Activated T-cell treated with anti-CD3 and anti-CD28 coated beads, Interleukin-2, amount 50 U/mL, for 24 hours (primary cell): ENCODE measurements around the gene NETO2.

Experiments used
- DNase-seq: peaks from one replicate; pipeline ENCODE4 v3.0.0-alpha.2; 2020
- H3K27ac Mint-ChIP-seq: 2 replicates; pipeline ENCODE4 v1.8.0; 2020; ENCODE audit warnings: mild to moderate bottlenecking, mixed read lengths
- H3K27me3 Mint-ChIP-seq: 2 replicates; pipeline ENCODE4 v1.8.0; 2020; ENCODE audit warnings: mixed read lengths
- H3K36me3 Mint-ChIP-seq: 2 replicates; pipeline ENCODE4 v1.8.0; 2020; ENCODE audit warnings: low read depth, mixed read lengths
- H3K4me1 Mint-ChIP-seq: 2 replicates; pipeline ENCODE4 v1.8.0; 2020; ENCODE audit warnings: low read depth, mixed read lengths
- H3K4me3 Mint-ChIP-seq: 2 replicates; pipeline ENCODE4 v1.8.0; 2020; ENCODE audit warnings: mild to moderate bottlenecking, moderate library complexity, mixed read lengths
- H3K9me3 Mint-ChIP-seq: 2 replicates; pipeline ENCODE4 v1.8.0; 2020; ENCODE audit warnings: mixed read lengths

NETO2 gene

GRCh38 chr16:47035436-47035835, 108.3 kb downstream of the NETO2 start:
- Mint-ChIP-seq H3K4me1 (peaks cover 4% of the 10 kb centered on the region), H3K27ac (no peak overlapping the region), H3K36me3 (no peaks in the 10 kb centered on the region), H3K4me3 (no peak overlapping the region), H3K27me3 (peaks cover 9% of the 10 kb centered on the region), H3K9me3 (no peaks in the 10 kb centered on the region)
- no peak for DNase-seq

- Mint-ChIP-seq H3K4me1 (peaks cover 4% of the 10 kb centered on the region), H3K4me3 (no peak overlapping the region), H3K27me3 (peaks cover 9% of the 10 kb centered on the region), H3K9me3 (no peaks in the 10 kb centered on the region), H3K27ac (no peak overlapping the region), H3K36me3 (no peaks in the 10 kb centered on the region)
- no peak for DNase-seq
These were observed 109.3 kb downstream of the NETO2 start for GRCh38 chr16:47034455-47034854.

- Mint-ChIP-seq H3K36me3 (no peaks in the 10 kb centered on the region), H3K9me3 (no peaks in the 10 kb centered on the region), H3K27me3 (peaks cover 8% of the 10 kb centered on the region), H3K4me3 (no peak overlapping the region), H3K27ac (no peak overlapping the region), H3K4me1 (peaks cover 2% of the 10 kb centered on the region)
- DNase-seq, result no peak
These were observed 110.6 kb downstream of the NETO2 start for GRCh38 chr16:47033176-47033575.

GRCh38 chr16:47029724-47030123, 114.0 kb downstream of the NETO2 start:
- DNase-seq, result no peak
- no peaks in the 10 kb centered on the region for H3K4me1 Mint-ChIP-seq
- no peaks in the 10 kb centered on the region for H3K9me3 Mint-ChIP-seq
- no peaks in the 10 kb centered on the region for H3K27me3 Mint-ChIP-seq
- no peak overlapping the region for H3K27ac Mint-ChIP-seq
- H3K36me3 Mint-ChIP-seq, result no peaks in the 10 kb centered on the region
- no peak overlapping the region for H3K4me3 Mint-ChIP-seq

- Mint-ChIP-seq H3K36me3 (no peaks in the 10 kb centered on the region), H3K4me1 (no peaks in the 10 kb centered on the region), H3K27ac (no peak overlapping the region), H3K27me3 (no peaks in the 10 kb centered on the region), H3K9me3 (no peaks in the 10 kb centered on the region), H3K4me3 (no peak overlapping the region)
- no peak for DNase-seq
These were observed 114.9 kb downstream of the NETO2 start for GRCh38 chr16:47028767-47029377.
